ENCODE results near the gene PUS10.
"Not testable (repeated sequence)": the region's sequence is repeated elsewhere in the genome, so short reads cannot be mapped to it uniquely, and the experiment has no call there.

PUS10 gene

GRCh38 chr2:60926741-60927552 is 91.1 kb downstream of the PUS10 start:
- DNase-seq: no peak

DNA sequence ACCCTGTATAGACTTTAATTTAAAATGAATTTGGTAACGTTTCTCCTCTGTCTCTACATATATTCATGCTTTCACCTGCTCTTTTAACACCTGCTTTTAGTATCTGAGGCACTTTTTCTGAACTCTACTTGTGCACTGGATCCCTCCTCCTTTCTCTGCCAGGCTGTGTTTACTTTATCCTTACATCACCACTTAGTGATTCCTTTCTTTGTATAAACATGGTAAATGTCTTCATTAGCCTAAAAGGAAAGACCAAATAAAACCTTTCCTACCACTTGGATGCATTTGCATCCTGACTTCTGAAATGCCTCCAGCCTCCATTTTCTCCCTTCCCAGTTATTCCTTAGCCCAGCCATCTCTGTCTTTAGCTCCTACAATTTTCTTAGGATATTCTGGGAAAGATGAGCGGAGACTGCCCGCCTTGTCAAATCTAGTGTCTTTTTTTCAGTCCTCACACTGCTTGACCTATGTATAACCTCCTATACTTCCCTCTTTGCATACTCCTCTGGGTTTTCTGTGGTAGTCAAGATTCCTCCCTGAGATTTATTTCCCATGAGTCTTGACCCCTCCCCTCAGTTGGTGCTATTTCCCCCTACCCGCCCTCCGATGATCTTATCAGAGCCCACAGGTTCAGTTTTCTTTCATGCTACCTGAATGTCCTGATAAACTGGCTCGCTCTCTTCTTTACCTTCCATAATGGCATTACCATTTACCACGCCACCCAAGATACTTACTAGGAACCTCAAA is 91.9 kb downstream of the PUS10 start:
- DNase-seq: no peak

DNA sequence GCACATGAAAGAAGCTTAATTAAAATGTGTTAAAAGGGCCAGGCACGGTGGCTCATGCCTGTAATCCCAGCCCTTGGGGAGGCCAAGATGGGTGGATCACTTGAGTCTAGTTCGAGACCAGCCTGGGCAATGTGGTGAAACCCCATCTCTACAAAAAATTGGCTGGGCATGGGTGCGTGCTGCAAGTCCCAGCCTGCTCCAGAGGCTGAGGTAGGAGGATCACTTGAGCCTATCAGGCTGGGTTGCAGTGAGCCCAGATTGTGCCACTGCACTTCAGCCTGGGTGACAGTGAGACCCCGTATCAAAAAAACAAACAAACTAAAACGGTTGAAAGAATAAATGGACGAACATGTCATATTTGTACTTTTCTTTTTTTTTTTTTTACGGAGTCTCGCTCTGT is 110.7 kb downstream of the PUS10 start:
- no peak for DNase-seq

- DNase-seq: no peak
Measured at GRCh38 chr2:60906395-60906794, 111.7 kb downstream of the PUS10 start.

DNA sequence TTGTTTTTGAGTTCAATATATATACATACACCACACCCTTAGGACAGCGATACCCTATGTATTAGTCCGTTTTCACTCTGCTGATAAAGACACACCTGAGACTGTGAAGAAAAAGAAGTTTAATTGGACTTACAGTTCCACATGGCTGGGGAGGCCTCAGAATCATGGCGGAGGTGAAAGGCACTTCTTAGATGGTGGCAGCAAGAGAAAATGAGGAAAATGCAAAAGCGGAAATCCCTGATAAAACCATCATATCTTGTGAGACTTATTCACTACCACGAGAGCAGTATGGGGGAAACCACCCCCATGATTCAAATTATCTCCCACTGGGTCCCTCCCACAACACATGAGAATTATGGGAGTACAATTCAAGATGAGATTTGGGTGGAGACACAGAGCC is 112.2 kb downstream of the PUS10 start:
- not testable (repeated sequence) for DNase-seq

DNA sequence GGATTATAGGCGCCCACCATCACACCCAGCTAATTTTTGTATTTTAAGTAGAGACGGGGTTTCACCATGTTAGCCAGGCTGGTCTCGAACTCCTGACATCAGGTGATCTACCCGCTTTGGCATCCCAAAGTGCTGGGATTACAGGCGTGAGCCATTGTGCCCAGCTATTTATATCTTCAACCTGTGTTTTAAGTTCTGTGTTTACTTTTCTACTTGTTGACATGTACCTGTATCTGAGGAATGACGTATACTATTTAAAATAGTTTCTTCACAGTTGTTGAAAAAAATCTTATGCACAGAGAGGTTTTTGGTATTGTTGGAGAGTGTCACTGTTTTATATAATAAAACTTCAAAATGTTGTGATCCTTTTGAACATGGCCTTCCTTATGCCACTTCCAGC is 116.8 kb downstream of the PUS10 start:
- not testable (repeated sequence) for DNase-seq

DNA sequence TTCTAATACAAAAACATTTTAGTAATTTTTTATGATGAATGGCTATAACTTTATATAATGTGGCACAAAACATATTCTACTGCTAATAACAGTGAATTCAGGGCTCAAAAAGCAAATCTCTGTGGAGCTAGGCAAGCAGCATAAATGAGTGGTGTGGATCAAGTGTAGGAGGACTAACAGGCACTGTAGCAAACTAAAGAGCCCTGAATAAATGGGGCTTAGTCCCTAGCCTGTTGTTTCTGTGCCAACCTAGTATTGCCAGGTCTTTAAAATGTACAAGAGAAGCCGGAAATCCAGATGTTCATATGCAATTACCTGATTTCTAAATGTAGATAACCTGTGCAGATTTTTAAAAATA is 118.2 kb downstream of the PUS10 start:
- DNase-seq: no peak

- DNase-seq: no peak
Measured at GRCh38 chr2:60899230-60899891, 118.7 kb downstream of the PUS10 start.

- DNase-seq: no peak
Measured at GRCh38 chr2:60898567-60898966, 119.5 kb downstream of the PUS10 start.
